HG03354 (cell line): ENCODE data around the gene MED6.

Experiments
- ATAC-seq: cut with Tn5 transposase; IDR thresholded peaks from one replicate; pipeline ENCODE4 v1.9.1; 2021; ENCODE audit warnings: mild to moderate bottlenecking; ENCODE audit not compliant: unreplicated experiment, poor library complexity, severe bottlenecking

MED6 gene

DNA sequence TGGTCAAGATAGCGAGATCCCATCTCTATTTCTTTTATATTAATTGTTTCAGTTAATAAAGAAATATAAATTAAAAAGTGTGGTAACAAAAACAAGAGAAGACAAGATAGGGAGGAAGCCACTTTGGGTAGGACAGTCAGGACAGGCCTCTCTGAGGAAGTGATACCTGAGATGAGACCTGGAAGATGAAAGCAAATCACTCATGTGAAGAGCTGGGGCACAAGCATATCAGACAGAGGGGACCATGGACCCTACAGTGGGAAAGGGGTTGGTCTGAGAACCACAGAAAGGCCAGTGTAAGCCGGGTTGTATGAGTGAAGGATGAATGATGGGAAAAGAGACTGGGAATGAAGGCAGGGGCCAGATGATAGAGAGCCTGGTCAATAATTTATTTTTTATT is 1.8 kb upstream of the MED6 start:
- ATAC-seq = peak; percentile 60

DNA sequence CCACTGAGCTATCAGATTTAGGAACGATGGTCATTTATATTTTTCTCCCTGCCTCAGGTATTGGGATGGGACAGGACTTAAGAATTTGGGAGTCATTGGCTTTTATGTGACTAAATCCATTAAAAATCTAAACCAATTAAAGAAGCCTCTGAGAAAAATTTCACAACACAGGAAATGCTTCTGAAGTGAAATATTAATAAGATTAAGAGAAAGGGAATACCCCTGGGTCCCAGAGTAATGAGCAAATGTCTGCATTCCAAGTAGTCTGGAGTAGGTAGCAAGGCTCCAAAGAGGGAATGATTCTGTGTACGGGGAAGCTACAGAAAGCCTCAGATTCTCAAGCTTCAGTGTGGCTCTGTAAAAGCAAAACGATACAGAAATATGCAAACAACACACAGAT is 707 bp upstream of the MED6 start:
- ATAC-seq = no peak

DNA sequence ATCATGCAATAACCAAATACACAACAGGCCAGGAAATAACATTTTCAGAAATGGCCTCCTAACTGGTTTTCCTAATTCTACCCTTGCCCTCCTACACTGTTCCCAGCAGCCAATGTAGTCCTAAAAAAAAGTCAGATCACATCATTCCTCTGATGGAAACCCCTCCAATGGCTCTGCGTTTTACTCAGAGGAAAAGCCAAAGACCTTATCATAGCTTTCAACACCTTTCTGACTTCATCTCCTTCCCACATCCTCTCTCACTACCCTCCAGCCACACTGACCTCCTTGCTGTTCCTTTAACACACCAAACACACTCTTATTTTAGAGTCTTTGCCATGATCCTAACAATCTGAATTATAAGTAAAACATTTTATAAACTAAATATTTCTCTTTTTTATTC is 1.1 kb downstream of the MED6 start:
- no peak for ATAC-seq

DNA sequence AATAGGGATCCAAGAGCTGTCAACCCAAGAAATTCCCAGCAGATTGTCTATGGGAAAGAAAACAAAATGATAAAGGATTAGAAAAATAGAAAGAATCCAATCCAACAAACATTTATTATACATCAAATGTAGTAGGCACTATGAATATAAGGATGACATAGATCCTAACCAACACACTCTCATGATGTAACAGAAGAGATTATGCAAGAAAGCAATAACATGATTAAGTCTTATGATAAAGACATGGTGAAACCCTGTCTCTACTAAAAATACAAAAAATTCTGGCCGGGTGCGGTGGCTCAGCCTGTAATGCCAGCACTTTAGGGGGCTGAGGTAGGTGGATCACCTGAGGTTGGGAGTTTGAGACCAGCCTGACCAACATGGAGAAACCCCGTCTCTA is 2.7 kb downstream of the MED6 start:
- ATAC-seq = no peak

DNA sequence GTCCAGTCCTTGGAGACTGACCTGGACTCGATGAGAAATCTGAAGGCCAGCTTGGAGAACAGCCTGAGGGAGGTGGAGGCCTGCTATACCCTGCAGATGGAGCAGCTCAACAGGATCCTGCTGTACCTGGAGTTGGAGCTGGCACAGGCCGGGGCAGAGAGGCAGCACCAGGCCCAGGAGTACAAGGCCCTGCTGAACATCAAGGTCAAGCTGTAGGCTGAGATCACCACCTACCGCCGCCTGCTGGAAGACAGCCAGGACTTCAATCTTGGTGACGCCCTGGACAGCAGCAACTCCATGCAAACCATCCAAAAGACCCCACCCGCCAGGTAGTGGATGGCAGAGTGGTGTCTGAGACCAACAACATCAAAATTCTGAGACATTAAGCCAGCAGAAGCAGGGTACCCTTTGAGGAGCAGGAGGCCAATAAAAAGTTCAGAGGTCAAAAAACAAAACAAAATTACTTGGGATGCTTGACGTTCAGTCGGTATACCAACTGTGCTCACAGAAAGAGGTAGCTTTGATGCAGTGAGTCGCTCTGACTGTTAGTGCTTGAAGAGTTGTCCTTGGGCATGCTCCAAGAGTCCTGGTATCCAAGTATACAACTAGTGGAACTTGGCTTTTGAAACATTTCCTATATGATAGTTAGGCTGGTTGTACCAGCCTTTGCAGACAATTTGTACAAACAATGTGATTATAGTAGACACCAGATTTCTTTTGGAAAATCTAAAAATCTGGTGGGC is 4.8 kb downstream of the MED6 start:
- no peak for ATAC-seq

DNA sequence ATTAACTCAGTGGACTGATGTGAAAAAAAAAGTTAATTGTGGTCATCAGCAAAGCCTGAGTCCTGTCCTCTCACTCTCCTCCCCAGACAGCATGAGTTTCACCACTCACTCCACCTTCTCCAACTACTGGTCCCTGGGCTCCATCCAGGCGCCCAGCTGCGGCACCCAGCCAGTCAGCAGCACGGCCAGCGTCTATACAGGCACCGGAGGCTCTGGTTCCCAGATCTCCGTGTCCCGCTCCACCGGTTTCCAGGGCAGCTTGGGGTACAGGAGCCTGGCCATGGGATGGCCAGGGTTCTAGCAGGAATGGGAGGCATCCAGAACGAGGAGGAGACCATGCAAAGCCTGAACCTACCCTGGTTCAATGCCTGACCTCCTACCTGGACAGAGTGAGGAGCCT is 6.0 kb downstream of the MED6 start:
- ATAC-seq = no peak

DNA sequence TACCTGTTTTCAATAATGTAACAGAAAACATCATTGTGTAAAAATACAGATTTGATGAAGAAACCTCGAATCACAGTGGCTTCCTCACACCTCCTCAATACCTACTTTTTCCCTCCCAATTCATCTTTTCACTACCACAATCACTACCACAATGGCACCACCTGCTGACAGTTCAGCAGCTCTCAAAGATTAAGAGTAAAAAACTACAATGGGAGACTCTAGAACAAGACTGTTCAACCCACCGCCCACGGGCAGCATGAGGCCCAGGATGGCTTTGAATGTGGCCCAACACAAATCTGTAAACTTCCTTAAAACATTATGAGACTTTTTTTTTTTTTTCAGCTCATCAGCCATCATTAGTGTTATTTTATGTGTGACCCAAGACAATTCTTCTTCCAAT is 15.2 kb downstream of the MED6 start:
- ATAC-seq = no peak

DNA sequence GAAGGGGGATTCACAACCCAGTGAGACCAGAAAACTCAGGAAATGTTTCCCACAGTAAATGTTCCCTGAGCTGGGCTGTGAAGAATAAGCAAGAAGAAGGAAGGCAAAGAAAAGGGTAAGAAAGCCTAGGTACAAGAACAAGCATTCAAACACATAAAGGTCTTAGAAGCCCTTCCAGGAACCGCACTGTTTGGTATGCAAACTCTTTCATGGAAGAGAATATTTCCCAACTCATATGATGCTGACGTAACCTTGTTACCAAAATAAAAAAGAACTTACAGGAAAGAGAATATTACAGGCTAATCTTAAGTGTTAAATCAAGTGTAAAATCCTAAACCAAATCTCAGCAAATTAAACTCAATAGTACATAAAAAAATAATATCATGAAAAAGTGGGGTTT is 23.6 kb downstream of the MED6 start:
- no peak for ATAC-seq

DNA sequence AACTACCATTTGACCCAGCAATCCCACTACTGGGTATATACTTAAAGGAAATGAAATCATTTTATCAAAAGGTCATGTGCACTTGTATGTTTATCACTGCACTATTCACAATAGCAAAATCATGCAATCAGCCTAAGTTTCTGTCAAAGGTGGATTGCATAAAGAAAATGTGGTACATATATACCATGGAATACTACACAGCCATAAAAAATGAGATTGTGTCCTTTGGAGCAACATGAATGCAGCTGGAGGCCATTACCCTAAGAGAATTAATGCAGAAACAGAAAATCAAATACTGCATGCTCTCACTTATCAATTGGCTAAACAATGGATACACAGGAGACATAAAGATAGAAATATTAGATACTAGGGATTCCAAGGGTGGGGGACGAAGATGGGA is 27.4 kb downstream of the MED6 start:
- ATAC-seq = no peak

DNA sequence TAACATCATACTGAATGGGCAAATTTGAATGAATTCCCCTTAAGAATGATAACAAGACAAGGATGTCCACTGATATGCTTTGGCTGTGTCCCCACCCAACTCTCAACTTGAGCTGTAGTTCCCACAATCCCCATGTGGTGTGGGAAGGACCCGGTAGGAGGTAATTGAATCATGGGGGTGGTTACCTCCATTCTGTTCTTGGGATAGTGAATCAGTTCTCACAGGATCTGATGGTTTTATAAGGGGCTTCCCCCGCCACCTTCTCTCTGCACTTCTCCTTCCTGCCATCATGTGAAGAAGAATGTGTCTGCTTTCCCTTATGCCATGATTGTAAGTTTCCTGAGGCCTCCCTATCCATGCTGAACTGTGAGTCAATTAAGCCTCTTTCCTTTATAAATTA is 29.3 kb downstream of the MED6 start:
- ATAC-seq = no peak

DNA sequence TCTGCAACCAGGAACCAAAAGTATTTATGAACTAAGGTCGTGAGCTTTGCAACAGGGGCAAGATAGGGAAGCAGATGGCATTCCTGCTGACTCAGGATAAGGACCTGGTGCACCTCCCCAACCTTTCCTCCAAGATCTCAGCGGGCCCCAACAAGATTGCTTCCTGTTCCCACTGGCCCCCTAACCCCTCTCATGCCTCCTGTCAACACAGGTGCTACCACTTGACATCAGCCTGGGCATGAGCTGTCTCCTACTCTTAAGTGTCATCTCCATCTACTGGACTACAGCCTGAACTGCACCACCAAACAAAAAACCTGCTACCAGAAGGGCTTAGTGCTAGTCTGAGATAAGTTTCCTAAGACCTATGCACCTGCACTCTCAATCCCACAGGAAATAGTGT is 32.7 kb downstream of the MED6 start:
- ATAC-seq = no peak

DNA sequence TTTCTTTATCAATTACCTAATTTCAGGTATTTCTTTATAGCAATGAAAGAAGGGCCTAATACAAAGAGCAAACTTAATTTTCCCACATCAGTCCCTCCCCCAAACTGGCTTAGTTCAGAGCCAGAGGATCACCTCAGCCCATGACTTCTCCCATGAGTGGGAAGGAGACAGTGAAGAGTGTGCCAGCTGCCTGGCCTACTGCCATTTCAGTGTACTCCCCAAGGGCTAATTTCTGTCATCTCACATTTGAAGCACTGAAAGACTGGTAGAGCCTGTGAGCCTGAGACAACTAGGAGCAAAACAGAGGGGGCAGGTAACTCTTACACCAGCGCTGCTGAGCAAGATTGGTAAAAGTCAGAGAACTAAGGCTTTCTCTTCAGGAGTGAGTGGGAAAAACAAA is 36.6 kb downstream of the MED6 start:
- no peak for ATAC-seq

DNA sequence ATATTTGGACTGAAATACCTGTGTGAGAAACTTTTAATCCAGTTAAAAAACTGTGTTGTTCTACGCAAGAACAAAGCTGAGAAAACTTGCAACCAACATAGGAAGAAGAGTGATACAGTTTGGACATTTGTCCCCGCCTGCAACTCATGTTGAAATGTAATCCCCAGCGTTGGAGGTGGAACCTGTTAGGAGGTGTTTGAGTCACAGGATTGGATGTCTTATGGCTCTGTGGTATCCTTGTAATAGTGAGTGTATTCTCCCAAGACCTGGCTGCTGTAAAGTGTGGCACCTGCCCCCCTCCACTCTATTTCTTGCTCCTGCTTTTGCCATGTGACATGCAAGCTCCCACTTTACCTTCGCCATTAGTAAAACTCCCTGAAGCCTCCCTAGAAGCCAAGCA is 37.0 kb downstream of the MED6 start:
- ATAC-seq = no peak

DNA sequence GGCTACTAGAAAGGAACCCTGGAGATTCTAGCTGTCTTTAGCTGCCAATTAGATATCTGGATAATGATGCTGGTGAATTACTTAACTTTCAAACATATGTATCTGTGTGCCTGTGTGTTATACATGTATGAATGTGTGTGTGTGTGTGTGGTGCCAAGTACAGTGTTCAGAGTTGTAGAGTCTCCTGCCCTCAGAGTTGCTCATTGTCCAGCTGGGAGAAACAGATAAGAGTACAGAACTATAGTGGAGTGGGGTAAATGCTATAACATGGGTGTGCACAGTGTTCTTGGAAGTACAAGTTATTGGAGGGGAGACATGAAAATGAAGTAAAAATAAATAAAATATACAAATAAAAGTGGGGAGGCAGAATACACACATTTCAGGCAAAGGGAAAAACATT is 42.1 kb downstream of the MED6 start:
- no peak for ATAC-seq

DNA sequence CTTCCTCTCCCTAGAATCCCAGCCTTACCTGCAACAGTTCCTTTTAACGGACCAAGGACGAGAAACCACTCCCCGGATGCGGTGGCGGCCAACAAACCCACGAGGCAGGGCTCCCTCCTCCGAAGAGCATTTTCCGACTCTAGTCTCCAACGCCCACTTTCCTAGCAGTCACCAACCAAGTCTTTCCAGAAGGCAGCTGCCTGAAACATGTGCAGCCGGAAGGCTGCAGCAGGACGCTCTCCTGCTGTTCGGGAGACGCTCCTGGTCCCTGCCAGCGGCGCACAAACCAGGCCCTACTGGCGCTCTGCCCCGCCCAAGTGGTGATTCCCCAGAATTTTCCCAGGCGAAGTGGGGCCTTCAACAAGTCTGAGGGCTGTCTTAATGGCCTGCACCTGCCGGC is 44.6 kb downstream of the MED6 start:
- no peak for ATAC-seq

DNA sequence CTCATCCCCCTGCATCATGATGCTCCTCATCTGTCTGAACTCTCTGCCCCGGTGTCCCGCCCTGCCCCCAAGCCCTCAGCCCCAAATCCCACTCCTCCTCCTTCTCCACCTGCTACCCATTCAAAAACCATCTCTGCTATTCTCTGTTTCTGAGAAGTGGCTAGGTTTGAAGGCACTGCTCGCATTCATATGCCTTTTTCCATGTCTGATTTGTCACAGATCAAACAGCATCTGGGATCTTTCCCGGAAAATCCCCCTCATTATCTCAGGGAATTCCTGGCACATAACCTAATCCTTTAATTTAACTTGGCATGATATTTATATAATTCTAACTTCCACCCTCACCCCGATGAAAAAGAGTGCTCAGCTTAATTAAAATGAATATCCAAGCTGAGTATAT is 62.4 kb downstream of the MED6 start:
- ATAC-seq = no peak

DNA sequence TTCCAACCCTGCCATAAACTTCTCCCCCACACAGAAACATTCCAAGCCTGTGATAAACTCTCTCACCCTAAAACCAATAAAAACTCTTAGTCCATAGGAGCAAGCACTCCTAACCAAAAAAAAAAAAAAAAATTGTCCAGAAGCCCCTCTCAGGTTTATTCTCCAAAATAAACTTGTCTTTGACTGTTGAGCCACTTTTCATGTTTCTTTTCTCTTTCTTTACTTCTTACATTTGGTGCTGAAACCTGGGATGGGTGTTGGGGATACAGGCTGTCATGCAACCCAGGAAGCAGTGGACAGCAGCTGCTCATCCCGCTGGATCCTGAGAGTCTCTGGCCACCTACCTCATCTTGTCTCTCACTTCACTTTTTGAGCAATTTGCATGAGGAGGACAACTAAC is 63.6 kb downstream of the MED6 start:
- ATAC-seq = no peak

DNA sequence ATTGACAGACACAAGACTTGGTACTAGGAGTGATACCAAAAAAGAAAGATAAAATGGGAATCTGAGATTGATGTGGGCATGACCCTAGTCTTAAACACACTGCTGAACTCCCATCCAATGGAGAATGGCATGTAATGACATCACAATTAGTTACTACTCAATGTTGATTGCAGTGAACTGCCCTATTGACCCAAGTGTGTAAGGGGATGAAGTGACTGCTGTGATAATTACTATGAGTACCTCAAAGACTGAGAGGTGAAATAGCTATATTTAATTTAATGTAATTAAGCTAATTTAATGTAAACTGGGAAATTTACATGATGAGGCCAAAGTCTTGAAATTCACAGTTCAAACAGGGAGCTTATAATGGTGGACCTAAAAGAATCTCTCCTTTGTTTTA is 65.6 kb downstream of the MED6 start, which contains the start of gene ADAM20:
ADAM20 (minus strand) TSS at position 101 of the 400 bp plus-strand sequence. CDS start 10,247 bp downstream, outside the sequence.
- no peak for ATAC-seq
